HepG2 (cell line): ENCODE measurements around the gene ABCC3. TPM values are rescaled to one million over a fixed set of nuclear protein-coding genes. Genes with fewer than 3 reads are reported as not detected.

ENCODE experiments used
- FOSL2 ChIP-seq: sonication (generic); formaldehyde crosslinking; IDR thresholded peaks from 2 replicates; pipeline ENCODE4 v1.4.0; 2020; ENCODE audit warnings: missing genetic modification reagents
- GTF3A ChIP-seq: sonication (generic); formaldehyde crosslinking; conservative IDR thresholded peaks from 2 replicates; pipeline ENCODE4 v1.4.0; 2020; ENCODE audit warnings: mild to moderate bottlenecking, missing genetic modification reagents
- HMGXB3 ChIP-seq: sonication (generic); formaldehyde crosslinking; IDR thresholded peaks from 2 replicates; pipeline ENCODE4 v1.4.0; 2020; ENCODE audit warnings: missing genetic modification reagents, borderline replicate concordance
- HOXA3 ChIP-seq: sonication (generic); formaldehyde crosslinking; IDR thresholded peaks from 2 replicates; pipeline ENCODE4 v1.5.0; 2020; ENCODE audit warnings: missing genetic modification reagents
- POLR2AphosphoS5 ChIP-seq: IDR thresholded peaks from 2 replicates; pipeline ENCODE4 v1.6.1; 2012; ENCODE audit warnings: low read depth, low read length
- REXO4 ChIP-seq: sonication (generic); formaldehyde crosslinking; IDR thresholded peaks from 2 replicates; pipeline ENCODE4 v1.8.0; 2022; ENCODE audit warnings: missing genetic modification reagents, mild to moderate bottlenecking, borderline replicate concordance
- ZNF468 ChIP-seq: sonication (generic); formaldehyde crosslinking; IDR thresholded peaks from 2 replicates; pipeline ENCODE4 v1.8.0; 2022; ENCODE audit warnings: mild to moderate bottlenecking, moderate library complexity, missing genetic modification reagents
- polyA plus RNA-seq, 8 experiments: library from polyadenylated mRNA; depleted of rRNA in 3 of 8; stranded (reverse) in 7 of 8; unstranded in 1 of 8; fragments of >200 nt; fragmentation: Illumina TruSeq in 4 of 8; extraction: Trizol in 4 of 8; gene quantifications; 2 replicates each; pipeline versions ENCODE4 v1.2.1 to v1.2.3, GENCODE V29; 2011 to 2016; ENCODE audit warnings: low read depth in 4 of 8, missing spikeins in 1 of 8, mixed read lengths in 1 of 8; ENCODE audit not compliant: insufficient read depth in 1 of 8
- total RNA-seq, 5 experiments: library from RNA; depleted of rRNA; stranded (reverse); fragments of >200 nt; fragmentation: Illumina TruSeq; extraction: Trizol; gene quantifications; 2 replicates each; pipeline ENCODE4 v1.2.3, GENCODE V29; 2016; ENCODE audit warnings: low read depth in 1 of 5
- TF ChIP-seq, protein P1 (sequence below): sonication (generic); formaldehyde crosslinking; IDR thresholded peaks from 2 replicates; pipeline ENCODE4 v1.4.0; 2020; ENCODE audit warnings: missing genetic modification reagents
- TF ChIP-seq, protein P2 (sequence below): sonication (generic); formaldehyde crosslinking; IDR thresholded peaks from 2 replicates; pipeline ENCODE4 v1.4.0; 2020; ENCODE audit warnings: mild to moderate bottlenecking, missing genetic modification reagents

ABCC3 gene
- total and polyA plus RNA-seq, 2 of the 13 experiments (the other 11 are each of a cell fraction or from before 2014, with no cell fraction given): 25.2 to 50.7 TPM

DNA sequence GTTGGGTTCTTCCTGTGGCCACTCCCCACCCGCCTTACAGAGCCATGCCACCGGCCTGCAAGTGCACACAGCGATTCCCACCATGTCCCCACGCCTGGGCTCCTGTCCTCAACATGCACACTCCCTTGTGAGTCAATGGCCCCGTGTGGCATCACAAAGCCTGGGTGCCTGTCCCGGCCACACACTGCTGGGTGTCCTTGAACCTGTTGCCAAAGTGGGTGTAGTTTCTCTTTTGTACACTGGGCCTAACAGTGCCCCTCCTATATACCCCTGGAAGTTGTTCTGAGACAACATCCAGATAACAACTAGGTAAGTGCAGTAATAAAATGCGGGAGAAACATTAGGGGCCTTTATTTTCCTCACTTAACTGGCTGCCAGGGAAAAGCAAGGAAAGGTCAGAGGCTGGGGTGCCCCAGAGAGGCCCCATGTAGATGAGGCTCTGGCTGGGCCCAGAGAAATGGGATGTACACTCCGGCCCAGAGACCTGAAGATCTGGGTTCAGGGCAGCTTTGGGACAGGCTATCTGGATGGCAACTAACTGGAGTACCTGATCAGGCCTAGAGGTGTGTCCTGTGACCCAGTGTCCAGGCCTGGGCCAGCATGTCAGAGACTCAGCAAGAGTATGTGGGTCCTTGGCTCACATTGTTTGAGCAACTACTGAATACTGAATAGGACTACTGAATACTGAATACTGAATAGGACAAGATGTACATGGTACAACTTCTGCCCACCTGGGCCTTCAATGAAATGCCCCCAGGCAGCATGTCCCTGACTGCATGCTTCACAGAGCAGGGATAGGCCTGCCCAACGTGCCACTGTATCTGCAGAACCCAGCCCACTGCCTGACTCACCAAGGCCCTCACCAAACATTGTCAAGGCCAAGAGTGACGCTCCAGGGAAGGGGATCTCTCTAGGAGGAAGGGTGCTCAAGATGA lies 8.3 kb downstream of the ABCC3 start (continued):
- TF ChIP-seq, protein P1, sequence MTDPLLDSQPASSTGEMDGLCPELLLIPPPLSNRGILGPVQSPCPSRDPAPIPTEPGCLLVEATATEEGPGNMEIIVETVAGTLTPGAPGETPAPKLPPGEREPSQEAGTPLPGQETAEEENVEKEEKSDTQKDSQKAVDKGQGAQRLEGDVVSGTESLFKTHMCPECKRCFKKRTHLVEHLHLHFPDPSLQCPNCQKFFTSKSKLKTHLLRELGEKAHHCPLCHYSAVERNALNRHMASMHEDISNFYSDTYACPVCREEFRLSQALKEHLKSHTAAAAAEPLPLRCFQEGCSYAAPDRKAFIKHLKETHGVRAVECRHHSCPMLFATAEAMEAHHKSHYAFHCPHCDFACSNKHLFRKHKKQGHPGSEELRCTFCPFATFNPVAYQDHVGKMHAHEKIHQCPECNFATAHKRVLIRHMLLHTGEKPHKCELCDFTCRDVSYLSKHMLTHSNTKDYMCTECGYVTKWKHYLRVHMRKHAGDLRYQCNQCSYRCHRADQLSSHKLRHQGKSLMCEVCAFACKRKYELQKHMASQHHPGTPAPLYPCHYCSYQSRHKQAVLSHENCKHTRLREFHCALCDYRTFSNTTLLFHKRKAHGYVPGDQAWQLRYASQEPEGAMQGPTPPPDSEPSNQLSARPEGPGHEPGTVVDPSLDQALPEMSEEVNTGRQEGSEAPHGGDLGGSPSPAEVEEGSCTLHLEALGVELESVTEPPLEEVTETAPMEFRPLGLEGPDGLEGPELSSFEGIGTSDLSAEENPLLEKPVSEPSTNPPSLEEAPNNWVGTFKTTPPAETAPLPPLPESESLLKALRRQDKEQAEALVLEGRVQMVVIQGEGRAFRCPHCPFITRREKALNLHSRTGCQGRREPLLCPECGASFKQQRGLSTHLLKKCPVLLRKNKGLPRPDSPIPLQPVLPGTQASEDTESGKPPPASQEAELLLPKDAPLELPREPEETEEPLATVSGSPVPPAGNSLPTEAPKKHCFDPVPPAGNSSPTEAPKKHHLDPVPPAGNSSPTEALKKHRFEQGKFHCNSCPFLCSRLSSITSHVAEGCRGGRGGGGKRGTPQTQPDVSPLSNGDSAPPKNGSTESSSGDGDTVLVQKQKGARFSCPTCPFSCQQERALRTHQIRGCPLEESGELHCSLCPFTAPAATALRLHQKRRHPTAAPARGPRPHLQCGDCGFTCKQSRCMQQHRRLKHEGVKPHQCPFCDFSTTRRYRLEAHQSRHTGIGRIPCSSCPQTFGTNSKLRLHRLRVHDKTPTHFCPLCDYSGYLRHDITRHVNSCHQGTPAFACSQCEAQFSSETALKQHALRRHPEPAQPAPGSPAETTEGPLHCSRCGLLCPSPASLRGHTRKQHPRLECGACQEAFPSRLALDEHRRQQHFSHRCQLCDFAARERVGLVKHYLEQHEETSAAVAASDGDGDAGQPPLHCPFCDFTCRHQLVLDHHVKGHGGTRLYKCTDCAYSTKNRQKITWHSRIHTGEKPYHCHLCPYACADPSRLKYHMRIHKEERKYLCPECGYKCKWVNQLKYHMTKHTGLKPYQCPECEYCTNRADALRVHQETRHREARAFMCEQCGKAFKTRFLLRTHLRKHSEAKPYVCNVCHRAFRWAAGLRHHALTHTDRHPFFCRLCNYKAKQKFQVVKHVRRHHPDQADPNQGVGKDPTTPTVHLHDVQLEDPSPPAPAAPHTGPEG: no peak
- TF ChIP-seq, protein P2, sequence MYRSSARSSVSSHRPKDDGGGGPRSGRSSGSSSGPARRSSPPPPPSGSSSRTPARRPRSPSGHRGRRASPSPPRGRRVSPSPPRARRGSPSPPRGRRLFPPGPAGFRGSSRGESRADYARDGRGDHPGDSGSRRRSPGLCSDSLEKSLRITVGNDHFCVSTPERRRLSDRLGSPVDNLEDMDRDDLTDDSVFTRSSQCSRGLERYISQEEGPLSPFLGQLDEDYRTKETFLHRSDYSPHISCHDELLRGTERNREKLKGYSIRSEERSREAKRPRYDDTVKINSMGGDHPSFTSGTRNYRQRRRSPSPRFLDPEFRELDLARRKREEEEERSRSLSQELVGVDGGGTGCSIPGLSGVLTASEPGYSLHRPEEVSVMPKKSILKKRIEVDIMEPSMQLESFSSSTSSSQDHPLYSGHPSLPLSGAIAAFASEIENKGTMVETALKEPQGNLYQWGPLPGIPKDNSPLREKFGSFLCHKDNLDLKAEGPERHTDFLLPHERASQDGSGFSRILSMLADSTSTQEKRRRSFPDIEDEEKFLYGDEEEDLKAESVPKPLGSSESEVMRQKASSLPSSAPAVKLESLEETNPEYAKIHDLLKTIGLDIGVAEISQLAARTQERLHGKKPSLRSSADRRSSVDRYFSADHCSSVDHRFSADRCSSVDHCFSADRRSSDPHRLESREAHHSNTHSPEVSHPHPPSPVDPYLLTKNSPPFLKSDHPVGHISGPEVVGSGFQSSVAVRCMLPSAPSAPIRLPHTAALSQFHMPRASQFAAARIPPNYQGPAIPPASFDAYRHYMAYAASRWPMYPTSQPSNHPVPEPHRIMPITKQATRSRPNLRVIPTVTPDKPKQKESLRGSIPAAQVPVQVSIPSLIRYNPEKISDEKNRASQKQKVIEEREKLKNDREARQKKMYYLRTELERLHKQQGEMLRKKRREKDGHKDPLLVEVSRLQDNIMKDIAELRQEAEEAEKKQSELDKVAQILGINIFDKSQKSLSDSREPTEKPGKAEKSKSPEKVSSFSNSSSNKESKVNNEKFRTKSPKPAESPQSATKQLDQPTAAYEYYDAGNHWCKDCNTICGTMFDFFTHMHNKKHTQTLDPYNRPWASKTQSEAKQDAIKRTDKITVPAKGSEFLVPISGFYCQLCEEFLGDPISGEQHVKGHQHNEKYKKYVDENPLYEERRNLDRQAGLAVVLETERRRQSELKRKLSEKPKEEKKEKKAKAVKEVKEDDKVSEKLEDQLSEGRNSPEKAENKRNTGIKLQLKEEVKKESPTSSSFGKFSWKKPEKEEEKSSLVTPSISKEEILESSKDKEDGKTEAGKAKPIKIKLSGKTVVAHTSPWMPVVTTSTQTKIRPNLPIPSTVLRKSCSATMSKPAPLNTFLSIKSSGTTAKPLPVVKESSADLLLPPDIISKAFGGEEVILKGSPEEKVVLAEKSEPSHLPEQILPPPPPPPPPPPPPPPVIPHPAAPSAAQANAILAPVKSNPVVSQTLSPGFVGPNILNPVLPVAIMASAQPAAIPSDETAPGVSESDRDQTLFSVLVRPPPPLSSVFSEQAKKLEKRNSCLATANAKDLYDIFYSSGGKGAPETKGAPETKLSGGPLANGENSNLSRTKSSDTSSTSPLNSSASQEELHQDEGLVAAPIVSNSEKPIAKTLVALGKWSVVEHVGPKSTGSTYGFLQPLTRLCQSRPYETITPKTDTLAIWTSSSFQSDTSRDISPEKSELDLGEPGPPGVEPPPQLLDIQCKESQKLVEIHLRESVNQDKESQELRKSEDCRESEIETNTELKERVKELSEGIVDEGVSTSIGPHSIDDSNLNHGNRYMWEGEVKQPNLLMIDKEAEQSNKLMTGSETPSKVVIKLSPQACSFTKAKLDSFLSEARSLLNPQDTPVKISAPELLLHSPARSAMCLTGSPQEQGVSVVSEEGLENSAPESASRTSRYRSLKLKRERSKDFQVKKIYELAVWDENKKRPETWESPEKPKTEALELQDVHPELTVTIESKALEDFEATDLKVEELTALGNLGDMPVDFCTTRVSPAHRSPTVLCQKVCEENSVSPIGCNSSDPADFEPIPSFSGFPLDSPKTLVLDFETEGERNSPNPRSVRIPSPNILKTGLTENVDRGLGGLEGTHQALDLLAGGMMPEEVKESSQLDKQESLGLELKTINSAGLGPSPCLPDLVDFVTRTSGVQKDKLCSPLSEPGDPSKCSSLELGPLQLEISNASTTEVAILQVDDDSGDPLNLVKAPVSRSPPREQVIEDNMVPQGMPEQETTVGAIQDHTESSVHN (CRISPR knock-in tag): no peak
- TF ChIP-seq HMGXB3 (no peak), POLR2AphosphoS5 (no peak), REXO4 (CRISPR knock-in tag) (no peak), HOXA3 (peak; percentile 60), ZNF468 (CRISPR knock-in tag) (no peak), GTF3A (CRISPR knock-in tag) (no peak), FOSL2 (CRISPR knock-in tag) (peak; percentile 63)
